Tibial artery (tissue), 4 donors: ENCODE measurements around the gene ZEB1.
A peak's percentile ranks its signal among the peaks of the same experiment; 100 is the strongest.

Source experiments
- DNase-seq, 2 donors: peaks; one replicate each; pipeline ENCODE4 v3.0.0-alpha.2; 2019
- H3K27ac ChIP-seq, 2 donors: fragments of 200-600 bp; sonication (generic) in 1 of 2; 1 replicate in 1 of 2; 2 replicates in 1 of 2; pipeline ENCODE4 v1.5.1; 2018 to 2019; ENCODE audit warnings: mild to moderate bottlenecking in 1 of 2
- H3K27me3 ChIP-seq, 2 donors: fragments of 200-600 bp; sonication (generic) in 1 of 2; one replicate each; pipeline versions ENCODE4 v1.5.1 to v1.6.0; 2016 to 2019
- H3K36me3 ChIP-seq, 3 donors: fragments of 200-600 bp; sonication (generic) in 2 of 3; one replicate each; pipeline ENCODE4 v1.5.1; 2016 to 2019; ENCODE audit warnings: mild to moderate bottlenecking in 2 of 3
- H3K4me1 ChIP-seq, 4 donors: fragments of 200-600 bp; sonication (generic) in 2 of 4; 1 replicate in 3 of 4; 2 replicates in 1 of 4; pipeline ENCODE4 v1.5.1; 2016 to 2019
- H3K4me3 ChIP-seq, 2 donors: fragments of 200-600 bp; sonication (generic) in 1 of 2; 1 replicate in 1 of 2; 2 replicates in 1 of 2; pipeline ENCODE4 v1.5.1; 2018 to 2019; ENCODE audit warnings: mild to moderate bottlenecking in 2 of 2
- H3K9me3 ChIP-seq, 3 donors: fragments of 200-600 bp; sonication (generic) in 1 of 3; one replicate each; pipeline ENCODE4 v1.5.1; 2016 to 2019
- CTCF ChIP-seq, 2 experiments: fragments of 200-600 bp in 1 of 2; fragments of 450-650 bp in 1 of 2; IDR thresholded peaks; one replicate each; pipeline ENCODE4 v1.5.1; 2017 to 2019; ENCODE audit warnings: antibody characterized with exemption in 2 of 2, mild to moderate bottlenecking in 1 of 2, moderate library complexity in 1 of 2
- intact Hi-C: fragments of 100-400 bp; cut with DNase I; formaldehyde crosslinking; loops from one replicate; pipeline ENCODE4 v1.15.0; 2023; ENCODE audit warnings: low total_unique reads

ZEB1 gene

DNA sequence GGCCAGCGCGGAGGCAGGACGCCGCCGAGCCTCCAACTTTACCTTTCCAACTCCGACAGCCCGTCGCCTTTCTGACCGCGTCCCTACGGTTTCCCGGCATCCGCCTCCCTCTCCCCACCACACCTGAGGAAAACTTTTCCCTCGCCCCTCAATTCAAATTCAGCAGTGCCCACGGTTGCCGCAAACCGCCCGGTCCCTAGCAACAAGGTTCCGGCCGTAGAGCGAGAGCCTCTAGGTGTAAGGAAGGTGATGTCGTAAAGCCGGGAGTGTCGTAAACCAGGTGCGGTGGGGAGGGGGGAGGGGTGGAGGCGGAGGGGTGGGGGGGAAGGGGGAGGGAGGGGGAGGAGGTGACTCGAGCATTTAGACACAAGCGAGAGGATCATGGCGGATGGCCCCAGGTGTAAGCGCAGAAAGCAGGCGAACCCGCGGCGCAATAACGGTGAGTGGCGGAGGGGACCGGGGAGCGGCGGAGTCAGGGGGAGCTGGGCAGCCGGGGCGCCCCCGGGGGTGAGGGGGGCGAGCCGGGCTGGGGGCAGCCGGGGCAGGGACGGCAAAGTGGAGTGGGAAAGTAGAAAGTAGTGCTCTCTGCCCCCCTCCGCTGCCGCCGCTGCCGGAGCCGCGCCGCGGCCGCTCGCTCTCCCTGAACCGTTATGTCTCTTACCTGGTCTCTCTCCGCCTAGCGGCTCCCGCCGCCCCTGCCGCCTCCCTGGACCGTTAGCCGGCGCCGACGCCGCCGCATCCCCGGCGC, at the start of gene ZEB1:
Gene ZEB1, plus strand, starts transcription at position 363 of the 748 bp plus-strand sequence. Its CDS starts 19 bp downstream, at position 382.
- H3K36me3 ChIP-seq: no peaks in the 10 kb centered on the region
- peak; percentile 50 to 61 for TF ChIP-seq CTCF (IDR thresholded peaks at IDR 0.05)
- no peaks in the 10 kb centered on the region for H3K27me3 ChIP-seq
- peaks cover 0 to 25% (median 6%) of the 10 kb centered on the region in 4 donors for H3K4me1 ChIP-seq
- peak; percentile 91 to 94 for DNase-seq
- peak within 1 kb of the TSS; percentile 97 to 98 for H3K27ac ChIP-seq
- H3K9me3 ChIP-seq: no peaks in the 10 kb centered on the region
- intact Hi-C loops: loop anchor here (10.0 kb wide), 3 partner anchors 284 to 446 kb away; partner anchors contain the start of gene ZNF438
- H3K4me3 ChIP-seq: peak within 1 kb of the TSS; percentile 98 to 99

DNA sequence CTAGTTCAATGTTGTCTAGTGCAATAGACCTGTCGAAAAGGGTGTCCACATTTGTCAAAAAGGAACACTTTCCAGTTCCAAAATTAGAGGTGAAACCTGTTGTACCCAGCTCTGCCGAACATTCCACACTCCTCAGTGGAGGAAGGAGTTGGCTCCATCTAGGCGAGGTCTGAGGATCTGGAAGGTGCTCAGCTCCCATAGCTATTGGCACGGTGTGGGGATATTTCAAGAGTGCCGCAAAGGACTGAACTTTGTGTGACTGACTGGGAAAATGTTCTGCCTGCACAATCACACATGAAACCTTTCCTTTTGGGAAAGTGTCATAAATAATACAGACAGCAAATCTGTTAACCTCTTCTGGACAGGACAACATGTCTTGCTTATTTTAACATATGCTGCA, 48.1 kb upstream of the ZEB1 start:
- H3K4me3 ChIP-seq: no peak overlapping the region
- no peak for DNase-seq
- H3K4me1 ChIP-seq: peaks cover 0 to 16% (median 0%) of the 10 kb centered on the region in 4 donors
- H3K27me3 ChIP-seq: no peaks in the 10 kb centered on the region
- no peaks in the 10 kb centered on the region for H3K9me3 ChIP-seq
- no peak for TF ChIP-seq CTCF (IDR thresholded peaks at IDR 0.05)
- peak overlapping the region; percentile 19 to 27 for H3K27ac ChIP-seq
- intact Hi-C loops: no loop called here
- no peaks in the 10 kb centered on the region for H3K36me3 ChIP-seq

GRCh38 chr10:31272841-31273240, 46.2 kb upstream of the ZEB1 start:
- H3K27ac ChIP-seq: no peak overlapping the region
- H3K9me3 ChIP-seq: no peaks in the 10 kb centered on the region
- H3K4me3 ChIP-seq: no peak overlapping the region
- H3K36me3 ChIP-seq: no peaks in the 10 kb centered on the region
- no peaks in the 10 kb centered on the region for H3K27me3 ChIP-seq
- DNase-seq: no peak
- TF ChIP-seq CTCF (IDR thresholded peaks at IDR 0.05): no peak
- intact Hi-C loops: no loop called here
- H3K4me1 ChIP-seq: peaks cover 0 to 16% (median 0%) of the 10 kb centered on the region in 4 donors

GRCh38 chr10:31273789-31274188, 45.2 kb upstream of the ZEB1 start:
- DNase-seq: no peak
- H3K27me3 ChIP-seq: no peaks in the 10 kb centered on the region
- H3K36me3 ChIP-seq: no peaks in the 10 kb centered on the region
- no peak overlapping the region for H3K27ac ChIP-seq
- TF ChIP-seq CTCF (IDR thresholded peaks at IDR 0.05): no peak
- intact Hi-C loops: no loop called here
- no peaks in the 10 kb centered on the region for H3K9me3 ChIP-seq
- H3K4me1 ChIP-seq: peaks cover 0 to 16% (median 0%) of the 10 kb centered on the region in 4 donors
- H3K4me3 ChIP-seq: no peak overlapping the region

- Histone ChIP-seq H3K27ac (no peak overlapping the region), H3K9me3 (no peaks in the 10 kb centered on the region), H3K4me1 (peaks cover 0 to 16% (median 0%) of the 10 kb centered on the region in 4 donors), H3K27me3 (no peaks in the 10 kb centered on the region), H3K4me3 (no peak overlapping the region), H3K36me3 (no peaks in the 10 kb centered on the region)
- DNase-seq: no peak
- TF ChIP-seq CTCF (IDR thresholded peaks at IDR 0.05): no peak
- intact Hi-C loops: no loop called here
Measured at GRCh38 chr10:31274310-31274709, 44.7 kb upstream of the ZEB1 start.
